Right lung (tissue), 5 donors: ENCODE results near the gene TYK2. TPM values are rescaled to one million over a fixed set of nuclear protein-coding genes. Genes with fewer than 3 reads are reported as not detected.
"Not testable (repeated sequence)": the region's sequence is repeated elsewhere in the genome, so short reads cannot be mapped to it uniquely, and the experiment has no call there.

ENCODE experiments used
- DNase-seq, 2 donors: peaks; one replicate each; pipeline ENCODE4 v3.0.0-alpha.2; 2013
- polyA plus RNA-seq, 5 donors: library from polyadenylated mRNA; unstranded; fragments of 120-200 nt; gene quantifications; one replicate each; pipeline versions ENCODE4 v1.2.1 to v1.2.3, GENCODE V29; 2013; ENCODE audit warnings: inconsistent platforms in 1 of 5, low replicate concordance in 1 of 5; ENCODE audit not compliant: insufficient read length in 5 of 5, insufficient read depth in 1 of 5

TYK2 gene
- polyA plus RNA-seq, 5 donors = 112 to 162 (median 149) TPM

DNA sequence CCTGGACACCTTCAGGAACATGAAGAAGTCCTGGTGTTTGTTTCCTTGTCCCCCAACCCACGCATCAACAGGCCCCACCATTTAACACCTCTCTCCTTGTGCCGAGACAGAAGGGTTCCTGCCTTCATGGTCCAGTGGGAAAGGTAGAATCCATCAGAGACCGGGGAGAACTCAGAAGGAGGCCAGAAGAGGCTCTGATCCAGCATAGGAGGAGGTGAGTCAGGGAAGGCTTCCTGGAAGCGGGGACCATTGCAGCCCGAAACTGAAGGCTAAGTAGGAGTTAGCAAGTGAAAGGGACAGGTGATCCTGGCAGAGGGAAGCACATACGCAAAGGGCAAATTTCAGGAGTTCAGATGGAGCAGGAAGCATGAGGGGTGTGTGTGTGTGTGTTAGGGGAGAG is 41.4 kb downstream of the TYK2 start:
- no peak for DNase-seq

DNA sequence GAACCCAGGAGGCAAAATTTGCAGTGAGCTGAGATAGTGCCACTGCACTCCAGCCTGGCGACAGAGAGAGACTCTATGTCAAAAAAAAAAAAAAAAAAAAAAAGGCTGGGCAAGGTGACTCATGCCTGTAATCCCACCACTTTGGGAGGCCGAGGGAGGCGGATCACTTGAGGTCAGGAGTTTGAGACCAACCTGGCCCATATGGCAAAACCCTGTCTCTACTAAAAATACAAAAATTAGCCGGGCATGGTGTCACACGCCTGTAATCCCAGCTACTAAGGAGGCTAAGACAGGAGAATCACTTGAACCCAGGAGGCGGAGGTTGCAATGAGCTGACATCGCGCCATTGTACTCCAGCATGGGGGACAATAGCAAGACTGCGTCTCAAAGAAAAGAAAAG is 43.6 kb downstream of the TYK2 start:
- DNase-seq = not testable (repeated sequence)

DNA sequence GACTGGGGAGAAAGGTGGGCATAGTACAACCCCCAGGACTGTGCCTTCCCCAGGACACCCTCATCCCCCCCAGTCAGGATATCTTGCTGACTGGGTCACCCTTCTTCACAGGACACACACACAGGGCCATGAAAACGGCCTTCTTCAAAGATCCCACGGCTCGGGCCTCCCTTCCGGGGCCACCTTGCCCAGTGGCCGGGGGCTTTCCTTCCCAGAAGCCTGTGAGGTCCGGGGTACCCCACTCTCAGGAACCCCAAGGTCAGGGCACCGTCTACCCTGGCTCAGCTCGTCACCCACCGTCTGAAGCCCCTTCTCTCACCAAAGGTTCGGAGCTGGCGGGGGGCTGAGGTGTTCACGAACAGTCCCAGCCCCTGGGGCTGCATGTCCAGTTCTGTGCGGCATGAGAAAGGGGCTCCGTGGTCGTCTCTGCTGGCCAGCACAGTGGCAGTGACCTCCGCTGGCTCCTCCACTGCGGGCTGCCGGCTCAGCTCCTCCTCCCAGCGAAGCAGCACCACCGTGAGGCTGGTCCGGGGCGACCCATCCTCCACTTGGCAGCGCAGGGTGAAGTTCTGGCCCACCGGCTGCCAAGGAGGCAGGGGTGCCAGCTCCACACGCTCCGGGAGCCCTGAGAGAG is 44.9 kb downstream of the TYK2 start:
- DNase-seq = no peak

DNA sequence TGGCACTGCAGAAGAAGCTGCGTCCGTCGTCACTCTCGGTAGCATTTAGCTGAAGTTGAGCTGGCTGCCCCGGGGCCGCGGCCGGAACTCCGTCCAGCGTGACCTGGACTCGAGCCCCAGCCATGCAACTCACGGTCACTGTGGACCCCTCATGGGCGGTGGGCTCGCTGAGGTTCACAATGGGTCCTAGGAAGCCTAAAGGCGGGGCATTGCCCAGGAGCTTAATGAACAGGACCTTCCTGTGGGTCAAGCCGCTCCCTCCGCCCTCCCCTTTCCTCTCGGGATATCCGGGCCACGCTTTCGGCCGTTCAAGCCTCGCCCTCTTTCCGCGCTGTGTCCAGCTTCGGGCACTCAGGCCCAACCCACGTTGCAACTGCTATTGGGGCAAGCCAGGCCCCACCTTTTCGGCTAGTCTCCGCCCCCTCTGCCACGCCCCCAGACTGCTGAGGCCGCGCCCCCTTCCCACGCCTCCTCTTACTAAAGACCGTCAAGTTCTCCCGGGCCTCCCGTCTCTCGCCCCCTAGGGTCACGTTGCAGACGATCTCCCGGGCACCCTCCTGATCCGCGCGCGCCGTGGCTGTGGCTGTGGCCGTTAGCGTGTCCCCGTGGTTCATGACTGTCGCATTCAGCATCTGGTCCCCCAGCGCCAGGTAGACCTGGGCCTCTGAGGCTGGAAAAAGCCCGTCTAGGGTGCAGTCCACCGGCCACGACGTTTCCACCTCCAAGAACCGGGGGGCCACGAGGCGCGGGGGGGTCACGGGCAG is 45.6 kb downstream of the TYK2 start:
- peak; percentile 90 to 91 for DNase-seq

DNA sequence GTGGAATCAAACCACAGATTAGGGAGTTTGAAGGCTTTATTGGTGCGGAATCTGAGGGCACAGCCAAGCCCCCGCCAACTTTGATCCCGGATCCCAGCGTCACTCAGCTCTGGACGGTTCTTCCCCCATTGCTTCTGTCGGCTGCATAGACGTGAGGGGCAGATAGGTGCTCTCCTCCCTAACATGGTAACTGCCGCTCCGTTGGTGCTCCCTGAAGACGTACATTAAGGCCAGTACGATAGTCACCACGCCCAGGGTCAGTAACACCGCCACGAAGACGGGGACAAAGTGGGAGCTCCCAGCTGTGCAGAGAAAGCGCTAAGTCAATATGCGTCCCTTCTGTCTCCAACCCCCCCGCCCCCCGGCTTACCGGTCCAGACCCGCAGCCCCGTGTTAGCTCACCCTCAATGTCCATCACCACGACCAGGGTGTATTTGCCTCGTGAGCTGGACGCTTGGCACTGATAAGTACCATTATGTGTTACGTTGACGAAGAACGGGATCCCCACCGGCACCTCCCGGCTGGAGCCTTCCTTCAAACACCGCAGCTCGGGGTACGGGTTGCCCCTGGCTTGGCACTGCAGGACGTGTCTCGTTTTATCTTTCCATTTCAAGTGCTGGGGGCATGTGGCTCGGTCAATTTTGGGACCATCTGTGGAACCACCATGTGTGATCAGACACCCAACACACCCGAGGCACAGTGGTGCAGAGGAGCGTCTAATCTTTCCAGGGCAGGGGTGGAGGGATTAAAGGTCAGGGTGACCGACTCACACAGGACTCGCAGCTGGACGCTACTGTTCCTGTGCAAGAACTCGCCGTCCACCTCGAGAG is 46.4 kb downstream of the TYK2 start:
- no peak for DNase-seq

DNA sequence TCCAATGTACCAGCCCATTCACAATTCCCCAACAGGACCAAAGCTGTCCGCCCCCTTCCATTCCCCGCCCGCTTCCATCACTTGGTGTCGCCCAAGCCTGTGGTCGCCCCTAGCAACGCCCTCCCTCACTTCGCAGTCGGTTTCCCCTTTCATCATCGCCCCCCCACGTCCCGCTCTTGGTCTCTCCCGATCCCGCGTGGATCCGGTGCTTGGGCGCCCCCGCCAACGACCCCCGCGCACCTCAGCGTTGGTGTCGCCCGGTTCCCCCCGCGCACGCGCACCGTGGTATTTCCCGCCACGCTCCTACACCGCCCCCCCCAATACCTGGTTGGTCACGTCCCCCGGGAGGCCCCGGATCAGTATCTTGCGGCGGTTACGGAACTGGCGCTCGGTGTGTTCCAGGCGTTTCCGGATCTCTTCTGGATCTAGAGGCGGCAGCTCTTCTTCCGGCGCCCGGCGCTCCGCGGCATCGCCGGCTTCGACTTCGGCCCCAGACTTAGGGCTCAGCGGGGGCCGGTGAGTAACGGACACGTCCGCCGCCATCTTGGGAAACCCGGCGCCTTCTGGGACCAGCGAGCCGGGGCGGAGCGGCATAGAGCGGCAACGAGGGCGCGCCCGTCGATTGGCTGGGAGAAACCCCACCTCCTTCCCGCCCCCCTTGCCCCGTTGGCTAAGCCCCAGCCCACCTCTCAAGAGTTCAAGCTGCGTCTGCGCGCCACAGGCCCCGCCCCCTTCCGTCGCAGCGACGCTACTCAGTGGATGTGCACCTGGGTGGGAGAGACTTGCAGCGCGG is 47.2 kb downstream of the TYK2 start, which contains the start of gene RAVER1:
TSS of gene RAVER1 (minus strand) at position 565 of the 793 bp plus-strand sequence. CDS start at position 543, 22 bp downstream.
- DNase-seq = peak; percentile 96 to 97

DNA sequence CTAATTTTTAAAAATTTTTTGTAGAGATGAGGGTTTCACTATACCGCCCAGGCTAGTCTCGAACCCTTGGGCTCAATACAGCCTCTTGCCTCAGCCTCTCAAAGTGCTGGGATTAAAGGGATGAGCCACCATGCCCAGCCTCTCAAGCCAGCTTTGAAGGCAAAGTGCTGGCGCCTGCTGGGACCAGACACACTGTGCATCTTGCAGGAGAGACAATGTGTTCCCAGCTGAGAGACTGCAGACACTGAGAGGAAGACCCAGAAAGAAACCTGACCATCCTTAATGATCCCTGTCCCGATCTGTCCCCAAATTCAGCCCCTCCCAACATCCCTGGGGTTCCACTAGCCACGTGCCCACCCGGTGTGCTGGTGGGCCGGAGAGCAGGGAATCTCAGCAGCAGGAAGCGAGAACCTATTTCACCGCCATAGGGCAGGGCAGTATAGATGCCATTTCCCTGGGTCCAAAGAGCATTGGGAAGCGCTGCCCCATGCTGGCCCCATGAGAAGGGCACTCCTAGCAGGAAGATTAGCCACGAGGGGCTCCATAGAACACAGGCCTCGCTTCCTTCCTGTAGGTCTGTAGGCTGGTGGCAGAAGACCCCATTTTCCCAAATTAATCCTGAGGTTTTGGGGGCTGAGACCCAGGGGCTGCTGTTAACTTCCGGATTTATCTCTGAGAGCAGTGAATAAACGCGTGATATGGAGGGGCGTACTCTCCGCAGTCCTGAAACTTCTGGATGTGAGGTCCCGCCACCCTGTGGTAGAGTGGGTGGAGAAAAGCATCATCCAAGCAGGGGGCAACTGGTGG is 48.0 kb downstream of the TYK2 start:
- no peak for DNase-seq

DNA sequence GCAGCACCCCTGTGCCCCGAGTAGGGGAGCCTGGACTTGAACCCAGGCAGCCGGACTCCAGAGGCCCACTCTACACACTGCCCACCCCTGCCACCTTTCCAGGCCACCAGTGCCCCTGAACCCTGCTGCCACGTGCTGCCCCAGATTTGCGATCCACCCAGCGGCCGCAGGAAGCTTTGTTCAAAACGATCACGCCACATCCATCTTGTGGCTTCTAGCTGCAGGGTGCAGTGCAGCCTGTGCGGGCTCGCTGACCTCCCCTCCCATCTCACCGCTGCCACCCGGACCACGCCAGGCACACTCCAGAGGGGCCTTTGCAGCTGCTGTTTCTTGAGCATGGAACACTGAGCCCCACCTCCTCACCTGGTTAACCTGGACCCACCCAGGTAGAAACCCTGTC is 50.8 kb downstream of the TYK2 start:
- no peak for DNase-seq

DNA sequence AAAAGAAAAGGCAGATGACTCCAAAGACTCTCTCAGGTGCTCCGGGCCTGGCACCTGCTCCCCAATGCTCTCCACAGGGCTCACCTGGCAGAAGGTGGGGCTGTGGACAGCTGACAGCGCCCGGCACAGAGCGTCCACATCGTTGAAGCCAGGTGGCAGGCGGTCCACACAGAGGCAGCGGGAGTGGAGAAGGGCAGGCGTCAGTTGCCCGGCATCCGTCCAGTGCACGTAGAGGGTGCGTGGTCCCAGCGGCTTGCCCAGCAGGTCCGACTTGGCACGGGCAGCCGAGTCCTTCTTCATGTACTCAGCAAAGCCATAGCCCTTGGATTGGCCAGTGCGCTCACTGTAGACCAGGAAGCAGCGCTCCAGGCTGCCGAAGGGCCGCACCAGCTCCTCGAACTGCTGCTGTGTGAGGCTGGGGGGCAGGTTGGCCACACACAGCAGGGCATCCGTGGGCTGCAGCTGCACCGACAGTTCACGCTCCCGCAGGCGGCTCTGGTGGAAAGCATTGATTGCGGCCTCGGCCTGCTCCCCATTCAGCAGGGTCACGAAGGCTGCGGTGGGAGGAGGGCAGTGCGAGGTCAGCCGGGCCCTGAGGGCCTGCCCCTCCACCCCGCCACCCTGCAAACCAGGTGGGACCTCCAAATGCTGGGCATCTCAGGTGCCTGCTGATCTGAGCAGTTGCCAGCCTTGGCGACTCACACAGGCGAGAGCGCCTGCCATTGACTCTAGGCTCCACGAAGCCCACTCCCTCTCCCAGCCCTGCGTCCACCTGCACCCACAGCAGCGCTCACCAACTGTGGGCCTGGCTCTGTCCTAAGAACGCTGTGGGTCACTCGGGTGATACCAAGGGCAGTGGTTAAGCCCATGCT is 51.6 kb downstream of the TYK2 start:
- no peak for DNase-seq

DNA sequence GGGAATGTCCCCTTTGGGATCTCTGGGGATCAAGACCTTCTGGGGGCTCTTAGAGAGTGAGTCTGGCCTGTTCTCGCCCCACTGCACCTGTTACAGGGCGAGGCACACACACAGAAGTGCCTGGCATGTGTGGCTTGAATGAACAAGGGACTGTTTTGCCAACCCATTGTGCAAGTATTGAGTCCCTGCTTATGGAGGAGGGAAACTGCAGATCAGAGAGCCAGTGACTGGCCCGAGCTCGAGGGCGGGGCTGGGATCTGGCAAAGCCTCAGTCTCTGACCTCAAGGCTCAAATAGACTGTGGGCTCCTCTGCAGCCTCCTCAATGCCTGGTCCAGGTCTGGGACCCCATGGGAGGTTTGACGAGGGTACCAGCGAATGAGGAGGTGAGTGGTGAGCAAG is 52.6 kb downstream of the TYK2 start:
- DNase-seq = no peak

DNA sequence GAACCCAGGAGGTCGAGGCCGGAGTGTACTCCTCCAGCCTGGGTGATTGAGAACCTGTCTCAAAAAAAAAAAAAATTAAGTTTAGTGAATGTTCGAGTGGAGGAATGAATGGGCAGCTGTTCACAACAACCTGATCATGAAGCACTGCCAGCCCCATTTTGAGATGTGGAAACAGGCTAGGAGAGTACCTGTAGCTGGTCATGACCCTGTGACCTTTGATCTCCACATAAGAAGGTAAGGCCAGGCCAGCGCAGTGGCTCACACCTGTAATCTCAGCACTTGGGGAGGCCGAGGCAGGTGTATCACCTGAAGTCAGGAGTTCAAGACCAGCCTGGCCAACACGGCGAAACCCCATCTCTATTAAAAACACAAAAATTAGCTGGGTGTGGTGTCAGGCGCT is 54.6 kb downstream of the TYK2 start:
- DNase-seq = no peak

DNA sequence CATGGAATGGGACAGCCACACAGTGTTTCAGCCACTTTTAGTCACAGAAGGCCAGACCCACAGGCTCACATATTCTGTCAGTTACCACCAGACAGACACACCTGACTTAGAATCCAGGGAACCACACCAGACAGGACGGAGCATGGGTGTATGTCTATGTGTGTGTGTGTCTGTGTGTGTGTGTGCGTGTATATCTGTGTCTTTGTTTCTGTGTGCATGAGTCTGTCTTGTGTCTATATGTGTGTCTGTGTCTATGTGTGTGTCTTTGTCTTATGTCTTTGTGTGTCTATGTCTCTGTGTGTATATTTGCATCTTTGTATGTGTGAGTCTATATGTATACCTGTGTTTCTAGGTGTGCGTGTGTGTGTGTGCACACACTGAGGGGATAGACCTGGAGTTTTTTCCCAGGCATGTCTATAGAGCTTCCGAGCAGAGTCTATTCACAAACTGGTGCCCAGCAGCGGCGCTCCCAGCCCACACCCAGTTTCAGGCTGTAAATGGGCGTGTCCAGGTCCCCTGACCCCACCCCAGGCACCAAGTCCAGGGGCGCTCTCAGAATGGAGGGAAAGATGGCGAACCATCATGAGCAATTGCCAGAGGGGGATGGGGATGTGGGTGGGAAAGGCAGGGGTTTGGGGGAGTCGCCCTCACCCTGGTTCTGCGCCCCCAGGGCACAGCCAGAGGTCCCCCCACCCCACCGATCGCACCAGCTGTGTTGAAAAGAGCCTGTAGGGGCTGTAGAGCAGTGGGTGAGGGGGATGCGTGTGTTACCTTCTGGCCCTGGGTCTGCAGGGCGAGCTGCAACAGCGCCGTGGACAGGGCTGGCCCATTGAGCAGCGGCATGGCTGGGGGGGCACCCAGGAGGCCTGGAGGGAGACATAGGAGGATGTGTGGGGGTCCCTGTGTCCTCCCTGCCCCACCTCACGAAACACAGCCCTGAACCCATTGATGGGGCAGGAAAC is 58.2 kb downstream of the TYK2 start:
- no peak for DNase-seq

DNA sequence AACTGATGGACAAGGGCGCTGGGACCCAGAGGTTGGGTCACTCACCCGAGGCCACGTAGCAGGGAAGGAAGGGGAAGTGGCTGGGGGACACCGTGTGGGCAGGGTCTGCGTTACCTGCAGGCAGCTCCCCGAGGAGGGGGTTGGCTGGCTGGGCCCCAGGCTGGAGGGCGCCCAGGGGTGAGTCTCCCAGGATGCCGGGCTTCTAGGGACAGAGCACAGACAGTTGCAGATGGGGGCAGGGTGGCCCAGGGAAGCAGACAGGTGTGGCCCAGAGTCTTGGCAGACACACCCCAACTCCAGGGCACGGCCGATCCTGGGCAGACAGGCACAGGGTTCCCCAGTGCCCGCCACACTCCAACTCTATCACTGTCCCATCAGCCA is 59.0 kb downstream of the TYK2 start:
- DNase-seq = no peak

DNA sequence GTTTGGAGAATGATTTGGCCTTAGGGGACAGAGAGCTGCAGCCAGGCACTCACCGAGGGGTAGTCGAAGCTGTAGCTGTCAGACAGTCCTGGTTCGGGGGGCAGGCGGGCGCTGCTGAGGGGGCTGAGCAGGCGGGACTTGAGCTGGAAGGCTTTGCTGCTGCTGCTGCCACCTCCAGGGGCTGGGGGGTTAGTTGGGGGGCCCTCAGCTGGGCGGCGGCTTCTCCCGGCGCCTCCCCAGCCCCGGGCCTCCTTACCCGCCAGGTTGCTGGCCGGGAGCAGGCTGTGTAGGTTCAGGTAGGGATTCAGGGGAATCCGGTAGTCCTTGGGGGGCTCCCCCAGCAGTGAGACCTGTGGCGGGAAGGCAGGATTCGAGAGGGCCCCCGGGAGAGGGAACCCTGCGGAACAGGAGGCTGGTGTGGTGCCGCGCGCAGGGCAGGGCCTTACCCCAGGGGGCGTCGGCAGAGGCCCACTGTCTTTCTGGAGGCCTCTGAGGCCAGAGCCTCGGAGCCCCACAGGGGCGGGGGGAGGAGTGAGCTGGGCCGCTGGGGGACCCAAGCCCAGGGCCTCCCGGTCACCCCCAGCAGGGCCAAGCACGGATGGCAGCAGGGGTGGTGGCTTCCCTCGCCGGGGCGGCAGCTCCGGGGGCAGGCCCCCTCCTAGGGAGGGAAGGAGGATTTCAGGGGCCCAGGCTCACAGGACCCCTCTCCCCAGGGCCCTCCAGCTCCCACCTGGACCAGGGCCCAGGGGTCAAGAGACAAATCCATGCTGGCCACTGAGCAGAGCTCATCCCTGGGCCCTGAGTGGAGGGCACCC is 59.6 kb downstream of the TYK2 start:
- DNase-seq = no peak

DNA sequence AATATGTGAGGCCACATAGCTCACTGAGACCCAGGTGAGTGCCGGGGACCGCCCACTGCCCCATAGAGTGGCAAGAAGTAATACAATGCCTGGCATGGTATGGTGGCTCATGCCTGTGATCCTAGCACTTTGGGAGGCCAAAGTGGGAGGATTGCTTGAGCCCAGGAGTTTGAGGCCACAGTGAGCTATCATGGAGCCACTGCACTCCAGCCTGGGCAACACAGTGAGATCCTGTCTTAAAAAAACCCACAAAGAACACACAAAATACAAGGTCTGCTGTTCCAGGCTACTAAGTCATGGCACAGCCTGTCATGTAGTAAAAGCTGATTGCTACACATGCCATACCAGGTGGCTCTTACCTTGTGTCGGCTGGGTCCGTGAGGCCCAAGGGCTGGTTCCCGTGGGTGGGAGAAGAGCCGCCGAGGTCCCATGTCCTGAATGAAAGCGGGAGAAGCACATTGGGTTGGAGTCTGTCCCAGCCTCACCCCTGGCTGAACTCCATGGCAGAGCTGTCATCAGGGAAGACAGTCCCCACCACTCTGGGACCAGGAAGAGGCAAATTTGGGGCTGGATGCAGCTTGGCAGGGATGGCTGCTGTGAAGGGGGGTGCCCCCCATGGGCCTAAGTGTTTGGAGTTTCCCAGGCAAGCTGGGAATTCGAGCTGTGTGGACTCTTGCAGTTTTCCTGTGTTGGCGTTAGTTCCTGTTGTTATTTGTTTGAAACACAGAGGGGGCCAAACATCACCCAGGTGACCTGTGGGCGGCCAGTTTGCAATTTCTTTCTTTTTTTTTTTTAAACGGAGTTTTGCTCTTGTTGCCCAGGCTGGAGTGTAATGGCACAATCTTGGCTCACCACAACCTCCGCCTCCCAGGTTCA is 61.3 kb downstream of the TYK2 start:
- DNase-seq = no peak

DNA sequence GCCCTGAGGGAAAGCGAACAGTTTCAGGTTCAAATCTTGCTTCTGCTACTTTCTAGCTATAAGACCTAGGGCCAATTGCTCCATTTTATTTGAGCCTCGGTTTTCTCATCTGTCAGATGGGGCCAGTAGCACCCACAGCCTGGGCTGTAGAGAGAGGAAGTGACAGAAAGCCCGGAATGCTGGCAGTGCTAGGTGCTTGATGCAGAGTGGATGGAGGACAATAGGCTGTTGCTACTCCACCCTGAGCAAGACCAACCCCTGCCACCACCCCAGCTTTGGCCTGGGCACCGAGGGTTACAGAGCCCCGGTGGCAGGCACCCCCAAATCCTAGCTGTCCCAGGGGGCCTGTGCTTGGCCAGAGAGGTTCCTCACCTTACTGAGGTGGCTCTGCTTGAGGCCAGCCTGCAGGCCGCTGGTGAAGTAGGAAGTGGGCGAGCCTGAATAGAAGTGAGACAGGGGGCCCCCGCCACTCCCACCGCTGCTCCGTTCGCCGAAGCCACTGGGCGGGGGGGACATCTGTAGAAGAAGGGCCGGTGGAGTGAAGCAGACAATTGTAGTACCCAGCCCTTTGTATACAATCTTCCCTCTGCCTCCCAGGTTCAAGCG is 62.4 kb downstream of the TYK2 start:
- DNase-seq = no peak
